GM19324 (cell line): ENCODE measurements around the gene STRN.

Experiments
- ATAC-seq: cut with Tn5 transposase; IDR thresholded peaks from one replicate; pipeline ENCODE4 v1.9.1; 2021; ENCODE audit warnings: mild to moderate bottlenecking, moderate library complexity; ENCODE audit not compliant: unreplicated experiment, low FRiP score

The STRN gene

DNA sequence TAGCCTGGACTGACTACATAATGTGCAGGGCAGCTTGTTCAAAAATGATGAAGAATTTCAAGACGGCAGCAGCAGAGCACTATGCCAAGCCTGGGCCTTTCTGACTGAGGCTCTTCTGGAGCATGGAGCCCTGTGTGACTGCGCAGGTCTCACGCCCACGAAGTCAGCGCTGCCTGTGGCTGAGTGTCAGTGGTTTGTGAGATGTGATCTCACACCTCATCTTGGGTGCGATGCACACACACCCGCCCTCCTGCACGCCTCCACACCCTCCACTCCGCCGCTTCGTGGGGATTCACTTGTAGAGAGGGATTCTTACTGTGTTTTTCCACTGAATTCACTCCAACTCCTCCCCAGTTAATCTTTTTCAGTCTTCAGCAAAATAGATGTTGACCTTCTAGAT lies 166.0 kb downstream of the STRN start:
- no peak for ATAC-seq

- ATAC-seq: no peak
Measured at GRCh38 chr2:36798724-36799123, 167.6 kb downstream of the STRN start.

GRCh38 chr2:36797324-36798070 lies 168.8 kb downstream of the STRN start:
- no peak for ATAC-seq
